Stimulated activated CD4-positive, alpha-beta T cell treated with anti-CD3 and anti-CD28 coated beads, Interleukin-15, amount 100 ng/mL, for 48 hours (primary cell): ENCODE results near the gene MRPL42.
"Not testable (repeated sequence)": the region's sequence is repeated elsewhere in the genome, so short reads cannot be mapped to it uniquely, and the experiment has no call there.

Experiments used
- DNase-seq, 2 donors: peaks; one replicate each; pipeline ENCODE4 v3.0.0-alpha.2; 2020; ENCODE audit warnings: low read depth in 2 of 2

The MRPL42 gene

DNA sequence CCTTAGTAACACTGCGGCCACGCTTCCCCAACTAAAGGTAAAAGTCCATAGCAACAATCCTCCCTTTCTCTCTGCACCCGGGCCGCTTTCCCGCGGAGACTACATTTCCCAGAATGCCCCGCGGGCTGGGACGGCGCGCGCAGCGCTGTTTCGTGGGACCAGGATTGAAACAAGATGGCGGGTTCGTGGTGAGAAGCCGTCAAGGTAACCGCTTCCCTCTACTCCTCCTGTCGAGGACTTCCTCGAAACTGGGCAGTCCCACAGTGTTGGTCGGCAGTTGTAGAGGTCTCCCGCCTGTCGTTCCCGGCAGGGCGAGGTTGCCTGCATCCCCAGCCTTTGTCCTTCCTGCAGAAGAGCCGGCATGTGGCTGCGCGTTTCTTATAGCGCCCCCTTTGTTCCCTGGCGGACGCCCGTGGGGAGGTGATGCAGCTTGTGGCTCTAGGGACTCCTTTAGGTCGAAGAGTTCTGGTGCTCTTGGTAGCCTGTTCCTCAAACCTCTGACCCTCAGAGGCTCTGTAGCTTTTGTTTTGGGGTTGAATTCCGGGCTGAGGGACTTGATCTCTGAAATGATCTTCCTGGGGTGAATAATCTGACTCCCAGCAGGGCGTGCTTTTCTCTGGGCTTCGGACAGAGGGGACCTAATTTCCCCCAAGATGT is at the start of gene MRPL42:
TSS of gene MRPL42 (plus strand) at position 164 of the 657 bp plus-strand sequence. CDS start 1,772 bp downstream, outside the sequence.
- peak; percentile 83 to 85 for DNase-seq

GRCh38 chr12:93417967-93418480 is 49.3 kb upstream of the MRPL42 start:
- no peak for DNase-seq

DNA sequence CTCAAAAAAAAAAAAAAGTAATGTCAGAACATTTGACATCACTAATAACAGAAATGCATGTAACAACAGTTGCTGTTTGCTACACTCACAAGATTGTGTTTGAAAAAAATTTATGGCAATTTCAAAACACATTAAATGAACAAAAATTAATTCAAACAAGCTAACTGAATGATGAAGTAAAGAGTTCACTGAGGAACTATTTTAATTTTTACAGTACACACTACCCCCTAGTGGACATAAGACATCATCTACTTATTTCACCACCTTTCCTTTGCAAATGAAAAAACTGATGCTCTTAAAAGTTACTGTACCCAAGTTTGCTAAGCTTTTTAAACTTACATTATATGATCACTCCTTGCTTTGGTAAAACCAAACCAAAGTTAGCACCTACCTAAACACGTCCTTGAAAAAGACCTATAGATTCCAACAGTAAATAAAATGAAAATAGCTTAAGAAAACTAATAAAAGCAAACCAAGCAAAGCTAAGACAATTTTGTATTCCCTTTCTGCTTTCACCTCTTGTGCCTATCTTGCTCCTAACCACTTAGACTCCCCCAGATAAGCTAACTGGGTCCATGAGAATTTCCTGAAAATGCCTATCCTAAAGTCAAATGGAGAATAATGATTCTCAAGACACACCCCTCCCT is 47.8 kb upstream of the MRPL42 start:
- DNase-seq, result no peak

DNA sequence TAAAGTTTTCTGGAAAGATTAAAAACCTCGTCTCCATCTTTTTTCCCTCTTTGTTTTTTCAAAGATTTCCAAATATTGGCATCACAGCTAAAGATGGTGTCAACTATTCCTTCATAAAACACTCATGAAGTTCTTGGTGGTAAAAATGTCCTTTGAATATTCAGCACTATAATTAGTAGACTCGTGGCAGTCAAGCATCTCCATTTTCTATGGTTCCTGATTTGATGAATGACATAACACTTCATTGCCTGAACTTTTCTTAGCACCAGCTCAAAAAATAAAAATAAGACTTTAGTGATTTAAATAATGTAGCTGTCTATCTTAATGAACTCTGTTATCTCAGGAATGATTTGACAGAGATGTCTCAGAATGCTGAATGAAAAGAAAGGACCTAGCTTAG is 45.3 kb upstream of the MRPL42 start:
- no peak for DNase-seq

GRCh38 chr12:93425736-93426411 is 41.4 kb upstream of the MRPL42 start:
- DNase-seq, result no peak

DNA sequence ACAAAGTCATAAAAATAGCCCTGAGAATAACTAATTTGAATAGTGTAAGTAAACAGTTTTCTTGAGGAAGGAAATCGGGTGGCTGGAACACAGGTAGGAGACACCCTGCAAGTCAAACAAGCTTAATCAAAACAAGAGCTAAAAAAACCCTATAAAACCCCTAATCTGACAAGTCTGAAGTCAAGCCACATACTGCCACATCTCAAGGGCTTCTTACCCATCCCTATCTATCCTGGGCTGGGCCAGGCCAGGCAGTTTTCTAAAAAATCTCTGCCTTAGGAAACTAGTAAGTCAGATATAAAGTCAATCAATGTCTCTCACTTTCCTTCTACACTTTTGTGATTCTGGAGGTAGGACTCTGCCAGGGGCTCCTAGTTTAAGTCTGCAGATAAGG is 40.9 kb upstream of the MRPL42 start:
- DNase-seq, result no peak

- DNase-seq, result no peak
Measured at GRCh38 chr12:93427779-93428564, 39.3 kb upstream of the MRPL42 start.

GRCh38 chr12:93429448-93429847 is 37.9 kb upstream of the MRPL42 start:
- DNase-seq, result no peak

- DNase-seq, result no peak
Measured at GRCh38 chr12:93429852-93430251, 37.5 kb upstream of the MRPL42 start.

DNA sequence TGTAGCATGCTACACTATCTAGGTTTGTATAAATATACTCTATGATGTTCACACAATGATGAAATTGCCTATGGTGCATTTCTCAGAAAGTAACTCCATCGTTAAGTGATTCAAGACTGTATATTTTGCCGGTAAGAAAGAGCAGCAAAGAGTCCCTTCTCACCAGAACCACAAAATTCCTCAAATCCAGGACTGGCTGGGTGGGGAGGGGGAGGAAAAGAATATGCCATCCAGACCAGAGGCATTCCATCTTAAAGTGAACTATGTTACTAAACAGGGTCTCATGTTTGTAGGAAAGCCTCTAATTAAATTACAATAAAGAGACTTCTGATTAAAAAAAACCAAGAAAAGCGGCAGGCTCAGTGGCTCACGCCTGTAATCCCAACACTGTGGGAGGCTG is 37.0 kb upstream of the MRPL42 start:
- no peak for DNase-seq

DNA sequence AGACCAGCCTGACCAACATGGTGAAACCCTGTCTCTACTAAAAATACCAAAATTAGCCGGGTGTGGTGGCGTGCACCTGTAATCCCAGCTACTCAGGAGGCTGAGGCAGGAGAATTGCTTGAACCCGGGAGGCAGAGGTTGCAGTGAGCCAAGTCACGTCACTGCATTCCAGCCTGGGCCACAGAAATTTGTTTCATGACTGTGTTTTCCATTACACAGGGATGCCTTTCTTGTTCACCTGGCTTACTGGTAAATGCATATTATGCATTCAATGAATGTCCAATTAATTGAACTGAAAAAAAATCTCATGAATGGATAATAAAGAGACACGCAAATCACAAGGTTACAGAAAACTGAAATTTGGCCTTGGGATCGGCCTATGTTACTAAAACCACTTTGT is 35.3 kb upstream of the MRPL42 start:
- DNase-seq, result not testable (repeated sequence)

DNA sequence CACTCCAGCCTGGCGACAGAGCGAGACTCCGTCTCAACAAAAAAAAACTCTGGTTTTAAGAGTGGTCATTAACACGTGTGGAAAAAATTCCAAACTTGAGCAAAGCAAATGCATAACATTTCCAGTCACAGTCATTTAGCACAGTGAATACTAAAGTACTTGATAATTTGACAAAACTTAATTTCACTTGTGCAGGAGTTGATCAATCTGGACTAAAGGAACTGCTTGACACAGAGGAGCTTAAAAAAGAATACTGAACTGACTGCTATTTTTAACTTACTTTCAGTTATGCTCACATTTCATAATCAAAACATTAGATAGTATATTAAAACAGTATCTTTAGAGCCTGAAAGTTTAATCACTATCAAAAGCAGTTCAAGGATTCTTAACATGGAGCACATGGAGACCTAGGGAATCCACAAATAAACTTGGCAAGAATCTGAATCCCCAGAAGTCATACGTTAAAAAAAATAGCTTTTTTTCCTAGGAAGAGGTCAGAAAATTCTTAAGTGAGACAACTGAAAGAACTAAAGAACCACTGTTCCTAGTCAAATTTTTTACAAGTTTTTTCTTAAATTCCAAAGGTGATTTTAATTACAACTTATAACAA is 33.0 kb upstream of the MRPL42 start:
- DNase-seq, result no peak

GRCh38 chr12:93438266-93439050 is 28.9 kb upstream of the MRPL42 start:
- DNase-seq, result no peak

GRCh38 chr12:93440043-93440835 is 27.1 kb upstream of the MRPL42 start:
- no peak for DNase-seq

GRCh38 chr12:93441081-93441616 is 26.2 kb upstream of the MRPL42 start:
- DNase-seq, result no peak

- DNase-seq, result peak; percentile 94 to 96
Measured at GRCh38 chr12:93441617-93442410, 25.5 kb upstream of the MRPL42 start, which contains the start of gene UBE2N. TSS of gene UBE2N (minus strand) at chr12:93441947. CDS start at chr12:93441884, 63 bp downstream.

DNA sequence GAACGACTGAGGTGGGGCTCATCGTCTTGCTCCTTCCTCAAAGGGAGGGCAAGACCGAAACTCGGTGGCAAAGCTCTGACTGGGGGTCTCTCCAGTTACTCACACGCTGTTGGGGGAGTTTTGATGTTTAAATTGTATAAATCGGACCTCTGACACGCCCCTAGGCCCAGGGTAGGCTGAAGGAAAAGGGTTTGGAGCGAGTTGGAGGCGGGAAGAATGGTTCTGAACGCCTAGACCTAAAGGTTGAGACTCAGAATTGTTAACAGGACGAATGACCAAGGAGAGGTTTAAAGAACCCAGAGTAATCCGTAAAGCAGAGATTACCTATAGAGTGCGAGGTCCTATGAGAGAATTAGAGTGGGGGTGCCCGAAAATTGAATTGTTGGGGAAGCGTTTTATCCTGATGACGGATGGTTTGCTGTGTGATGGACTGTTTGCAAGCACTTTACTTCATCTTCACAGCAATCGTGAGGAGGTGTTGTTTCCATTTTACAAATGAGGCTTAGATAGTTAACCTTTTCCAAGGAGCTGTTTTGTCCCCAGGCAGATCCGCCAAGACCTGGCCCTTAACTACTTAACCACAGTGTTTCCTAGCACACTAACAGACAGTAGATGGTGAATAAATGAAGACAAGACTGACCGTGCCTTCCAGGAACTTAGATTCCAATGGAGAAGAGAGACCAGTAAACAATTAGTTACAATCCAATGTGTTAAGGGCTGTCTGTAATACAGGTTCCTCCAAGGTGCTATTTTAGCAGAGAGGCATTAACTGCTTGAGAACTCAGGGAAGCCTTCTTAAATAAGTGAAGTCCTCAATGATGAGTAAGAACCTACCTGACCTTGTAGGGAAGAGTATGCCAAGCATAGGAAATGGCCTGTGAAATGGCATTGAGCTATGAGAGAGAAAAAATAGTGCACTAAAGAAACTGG is 24.6 kb upstream of the MRPL42 start:
- no peak for DNase-seq

DNA sequence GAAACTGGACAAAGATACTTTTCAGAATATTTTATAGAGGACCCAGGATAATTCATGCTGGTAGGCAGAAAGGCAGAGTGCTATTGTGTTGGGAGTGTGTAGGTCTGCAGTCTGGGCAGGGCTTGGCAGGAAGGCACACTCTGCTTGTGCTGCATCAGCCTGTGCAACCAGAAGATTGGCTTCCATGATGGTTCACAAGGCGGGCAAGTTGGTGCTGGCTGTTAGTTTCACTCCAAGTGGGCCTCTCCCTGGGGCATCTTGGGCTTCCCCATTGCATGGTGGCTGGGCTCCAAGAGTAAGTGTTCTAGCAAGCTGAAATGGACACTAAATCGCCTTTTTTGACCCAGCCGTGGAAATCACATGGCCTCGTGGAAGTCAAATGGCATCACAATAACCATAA is 23.7 kb upstream of the MRPL42 start:
- no peak for DNase-seq
